Nephron progenitor cell (in vitro differentiated cells): Measurements from ENCODE around the gene RAI1.

Experiments used
- DNase-seq: peaks from one replicate; pipeline ENCODE4 v3.0.0; 2021
- H3K27ac Mint-ChIP-seq: 2 replicates; pipeline ENCODE4 v1.8.0; 2021; ENCODE audit warnings: mild to moderate bottlenecking, moderate library complexity, mixed read lengths
- H3K27me3 Mint-ChIP-seq: 2 replicates; pipeline ENCODE4 v1.8.0; 2021; ENCODE audit warnings: mild to moderate bottlenecking, low read depth, mixed read lengths; ENCODE audit not compliant: poor library complexity
- H3K36me3 Mint-ChIP-seq: 2 replicates; pipeline ENCODE4 v1.8.0; 2021; ENCODE audit warnings: low read depth, mixed read lengths
- H3K4me1 Mint-ChIP-seq: 2 replicates; pipeline ENCODE4 v1.8.0; 2021; ENCODE audit warnings: mixed read lengths
- H3K4me3 Mint-ChIP-seq: 2 replicates; pipeline ENCODE4 v1.8.0; 2021; ENCODE audit warnings: mild to moderate bottlenecking, moderate library complexity, mixed read lengths
- H3K9me3 Mint-ChIP-seq: 2 replicates; pipeline ENCODE4 v1.8.0; 2021; ENCODE audit warnings: mild to moderate bottlenecking, moderate library complexity, mixed read lengths
- TF ChIP-seq, protein P1 (sequence below): fragments of 200-600 bp; sonication (generic); IDR thresholded peaks from 2 replicates; pipeline ENCODE4 v1.5.0; 2021; ENCODE audit warnings: antibody characterized with exemption

Gene RAI1

DNA sequence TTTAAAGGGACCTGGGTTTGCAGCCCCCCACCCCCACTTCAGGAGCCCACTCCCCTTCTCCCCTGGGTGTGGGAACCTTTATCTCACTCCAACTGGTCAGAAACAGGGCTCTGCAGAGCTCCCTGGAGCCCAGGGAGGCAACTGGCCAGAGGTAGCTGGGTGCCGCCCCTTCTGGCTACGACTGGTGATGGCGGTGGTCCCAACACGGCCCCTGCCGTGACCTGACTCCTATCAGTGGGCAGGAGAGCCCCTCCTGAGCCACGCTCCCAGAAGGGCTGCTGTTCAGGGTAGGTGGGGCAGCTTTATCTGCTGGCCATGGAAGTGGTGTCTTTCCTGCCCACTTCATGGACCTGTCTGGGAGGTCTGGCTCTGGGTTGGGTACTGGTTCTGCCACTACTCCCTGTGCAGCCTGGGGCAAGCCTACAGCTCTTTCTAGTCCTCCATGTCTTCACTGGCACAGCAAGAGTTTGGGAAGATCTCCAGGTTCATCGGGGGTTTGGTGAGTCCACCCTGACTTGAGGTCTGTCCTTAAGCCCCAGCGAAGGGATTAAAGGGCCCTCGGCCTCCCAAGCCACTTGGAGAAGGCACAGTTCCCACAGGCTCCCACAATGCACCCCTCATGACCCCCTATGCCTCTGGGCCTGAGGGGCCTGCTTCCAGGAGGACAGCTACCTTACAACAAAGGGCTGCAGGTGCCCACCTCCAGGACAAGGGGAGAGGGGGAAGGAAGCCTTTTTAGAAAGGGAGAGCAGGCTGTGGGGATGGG, 161.0 kb downstream of the RAI1 start:
- Mint-ChIP-seq H3K4me3 (no peak overlapping the region), H3K36me3 (no peaks in the 10 kb centered on the region)

GRCh38 chr17:17843096-17843495, 161.8 kb downstream of the RAI1 start:
- Mint-ChIP-seq H3K9me3 (no peaks in the 10 kb centered on the region), H3K4me1 (peaks cover 46% of the 10 kb centered on the region), H3K27me3 (peaks cover 4% of the 10 kb centered on the region), H3K36me3 (no peaks in the 10 kb centered on the region), H3K27ac (no peak overlapping the region), H3K4me3 (no peak overlapping the region)
- DNase-seq: no peak
- TF ChIP-seq, protein P1, sequence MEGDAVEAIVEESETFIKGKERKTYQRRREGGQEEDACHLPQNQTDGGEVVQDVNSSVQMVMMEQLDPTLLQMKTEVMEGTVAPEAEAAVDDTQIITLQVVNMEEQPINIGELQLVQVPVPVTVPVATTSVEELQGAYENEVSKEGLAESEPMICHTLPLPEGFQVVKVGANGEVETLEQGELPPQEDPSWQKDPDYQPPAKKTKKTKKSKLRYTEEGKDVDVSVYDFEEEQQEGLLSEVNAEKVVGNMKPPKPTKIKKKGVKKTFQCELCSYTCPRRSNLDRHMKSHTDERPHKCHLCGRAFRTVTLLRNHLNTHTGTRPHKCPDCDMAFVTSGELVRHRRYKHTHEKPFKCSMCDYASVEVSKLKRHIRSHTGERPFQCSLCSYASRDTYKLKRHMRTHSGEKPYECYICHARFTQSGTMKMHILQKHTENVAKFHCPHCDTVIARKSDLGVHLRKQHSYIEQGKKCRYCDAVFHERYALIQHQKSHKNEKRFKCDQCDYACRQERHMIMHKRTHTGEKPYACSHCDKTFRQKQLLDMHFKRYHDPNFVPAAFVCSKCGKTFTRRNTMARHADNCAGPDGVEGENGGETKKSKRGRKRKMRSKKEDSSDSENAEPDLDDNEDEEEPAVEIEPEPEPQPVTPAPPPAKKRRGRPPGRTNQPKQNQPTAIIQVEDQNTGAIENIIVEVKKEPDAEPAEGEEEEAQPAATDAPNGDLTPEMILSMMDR: no peak

More for the DNA sequence above, 161.0 kb downstream of the RAI1 start:
- Mint-ChIP-seq H3K4me1 (peaks cover 48% of the 10 kb centered on the region), H3K27me3 (peaks cover 4% of the 10 kb centered on the region), H3K27ac (no peak overlapping the region), H3K9me3 (no peaks in the 10 kb centered on the region)
- TF ChIP-seq, protein P1: no peak
- no peak for DNase-seq

- H3K4me3 Mint-ChIP-seq: no peak overlapping the region
- TF ChIP-seq, protein P1: no peak
- no peak overlapping the region for H3K27ac Mint-ChIP-seq
- H3K9me3 Mint-ChIP-seq: no peaks in the 10 kb centered on the region
- peaks cover 4% of the 10 kb centered on the region for H3K27me3 Mint-ChIP-seq
- no peaks in the 10 kb centered on the region for H3K36me3 Mint-ChIP-seq
- DNase-seq: no peak
- H3K4me1 Mint-ChIP-seq: peaks cover 46% of the 10 kb centered on the region
Observed at GRCh38 chr17:17844079-17844478, 162.8 kb downstream of the RAI1 start.

GRCh38 chr17:17844500-17844899, 163.2 kb downstream of the RAI1 start:
- Mint-ChIP-seq H3K4me1 (peaks cover 46% of the 10 kb centered on the region), H3K4me3 (no peak overlapping the region), H3K36me3 (no peaks in the 10 kb centered on the region), H3K27me3 (peaks cover 4% of the 10 kb centered on the region), H3K9me3 (no peaks in the 10 kb centered on the region), H3K27ac (no peak overlapping the region)
- DNase-seq: no peak
- TF ChIP-seq, protein P1: no peak

DNA sequence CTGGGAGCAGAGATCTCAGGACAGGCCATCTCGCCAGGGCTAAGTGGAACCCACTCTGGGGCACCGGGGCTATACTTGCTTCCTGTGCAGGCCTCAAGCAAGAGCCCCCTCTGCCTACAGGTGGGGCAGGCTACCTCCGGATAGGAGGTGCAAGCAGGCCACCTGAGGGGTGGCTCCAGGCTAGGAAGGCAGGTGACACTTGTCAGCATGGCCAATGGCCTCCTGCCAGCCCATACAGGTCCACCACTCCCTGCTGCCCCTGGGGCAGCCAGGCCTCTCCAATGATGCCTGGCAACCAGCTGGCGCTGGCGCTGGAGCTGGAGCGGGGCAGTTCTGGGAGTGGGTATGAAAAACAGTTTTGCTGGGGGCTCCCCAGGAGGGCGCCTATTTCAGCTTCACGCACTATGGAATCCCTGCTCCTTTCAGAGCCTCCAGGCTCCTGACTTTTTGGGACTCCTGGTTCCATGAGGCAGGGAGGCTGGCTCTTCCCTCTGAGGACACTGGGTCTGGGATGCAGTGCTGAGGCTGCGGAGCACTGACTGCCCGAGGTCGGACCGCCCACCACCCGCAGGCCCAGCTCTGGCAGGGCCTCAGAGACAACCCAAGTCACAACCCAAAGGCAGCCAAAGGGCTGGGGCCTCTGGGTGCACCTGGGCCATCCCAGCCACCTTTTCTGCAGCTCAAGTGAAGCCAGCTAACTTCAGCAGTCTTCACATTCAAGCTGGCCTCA, 164.0 kb downstream of the RAI1 start:
- TF ChIP-seq, protein P1: no peak
- no peaks in the 10 kb centered on the region for H3K36me3 Mint-ChIP-seq
- peaks cover 50% of the 10 kb centered on the region for H3K4me1 Mint-ChIP-seq
- H3K27ac Mint-ChIP-seq: no peak overlapping the region
- DNase-seq: no peak
- no peak overlapping the region for H3K4me3 Mint-ChIP-seq
- H3K27me3 Mint-ChIP-seq: peaks cover 4% of the 10 kb centered on the region
- H3K9me3 Mint-ChIP-seq: no peaks in the 10 kb centered on the region
